HG03039 (cell line): ENCODE measurements around the gene VPS54.

ENCODE experiments used
- ATAC-seq: cut with Tn5 transposase; IDR thresholded peaks from one replicate; pipeline ENCODE4 v1.9.1; 2021; ENCODE audit warnings: mild to moderate bottlenecking, moderate library complexity; ENCODE audit not compliant: unreplicated experiment

The VPS54 gene

GRCh38 chr2:64019083-64019974, at the start of gene VPS54:
Gene VPS54 (minus strand): TSS chr2:64019428. CDS start chr2:63983999, 35,429 bp downstream.
- peak; percentile 67 for ATAC-seq

GRCh38 chr2:64067326-64067725, 48.1 kb upstream of the VPS54 start:
- ATAC-seq: no peak

GRCh38 chr2:64065516-64065915, 46.3 kb upstream of the VPS54 start:
- no peak for ATAC-seq

- no peak for ATAC-seq
These were observed 44.7 kb upstream of the VPS54 start for GRCh38 chr2:64063924-64064331.

- no peak for ATAC-seq
These were observed 44.2 kb upstream of the VPS54 start for GRCh38 chr2:64063454-64063853.

GRCh38 chr2:64062840-64063239, 43.6 kb upstream of the VPS54 start:
- no peak for ATAC-seq

GRCh38 chr2:64059270-64059669, 40.0 kb upstream of the VPS54 start:
- ATAC-seq: no peak

GRCh38 chr2:64056021-64056420, 36.8 kb upstream of the VPS54 start:
- ATAC-seq: no peak

GRCh38 chr2:64054161-64054915, 35.1 kb upstream of the VPS54 start:
- ATAC-seq: no peak

- no peak for ATAC-seq
These were observed 33.4 kb upstream of the VPS54 start for GRCh38 chr2:64052463-64053241.

GRCh38 chr2:64049633-64050220, 30.5 kb upstream of the VPS54 start:
- ATAC-seq: peak; percentile 66

- no peak for ATAC-seq
These were observed 26.7 kb upstream of the VPS54 start for GRCh38 chr2:64045938-64046337.

GRCh38 chr2:64040161-64040560, 20.9 kb upstream of the VPS54 start:
- no peak for ATAC-seq

GRCh38 chr2:64036034-64036705, 16.9 kb upstream of the VPS54 start:
- ATAC-seq: peak; percentile 90

GRCh38 chr2:64035072-64035942, 16.1 kb upstream of the VPS54 start:
- no peak for ATAC-seq

GRCh38 chr2:64029116-64029665, 10.0 kb upstream of the VPS54 start:
- no peak for ATAC-seq

- ATAC-seq: no peak
These were observed 6.5 kb upstream of the VPS54 start for GRCh38 chr2:64025741-64026140.

- no peak for ATAC-seq
These were observed 5.2 kb upstream of the VPS54 start for GRCh38 chr2:64024259-64024949.
